ENCODE data around the gene C11orf65.

GRCh38 chr11:108388576-108388975 is 78.8 kb downstream of the C11orf65 start:
- no peak for TF ChIP-seq CTCF (IDR thresholded peaks at IDR 0.05)
- no peak for TF ChIP-seq POLR2AphosphoS5 (IDR thresholded peaks at IDR 0.05)

Measured in prostate gland (tissue), 2 donors.